Kidney capillary endothelial cell (primary cell): Measurements from ENCODE around the gene SEC22A.
"Not testable (repeated sequence)": the region's sequence is repeated elsewhere in the genome, so short reads cannot be mapped to it uniquely, and the experiment has no call there.

Experiments used
- DNase-seq: peaks from one replicate; pipeline ENCODE4 v3.0.0-alpha.2; 2018; ENCODE audit warnings: low spot score

The SEC22A gene

DNA sequence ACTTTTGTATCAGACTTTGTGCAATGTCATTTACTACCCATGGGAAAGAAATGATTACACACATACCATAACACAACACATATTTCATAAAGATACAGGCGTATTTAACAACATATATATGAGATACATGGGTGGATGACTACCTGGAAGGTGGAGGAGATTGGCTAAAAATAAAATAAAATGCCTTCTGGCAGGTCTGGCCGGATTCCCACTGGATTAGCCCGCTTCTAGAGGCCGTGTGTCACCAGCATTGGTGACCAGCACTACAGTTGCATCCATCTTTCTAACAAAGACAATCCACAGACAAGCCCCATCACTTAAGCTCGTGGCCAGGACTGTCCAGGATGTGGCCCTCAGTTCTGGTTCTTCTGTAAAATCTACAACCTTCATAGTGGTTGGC is 21.0 kb upstream of the SEC22A start:
- DNase-seq, result no peak

DNA sequence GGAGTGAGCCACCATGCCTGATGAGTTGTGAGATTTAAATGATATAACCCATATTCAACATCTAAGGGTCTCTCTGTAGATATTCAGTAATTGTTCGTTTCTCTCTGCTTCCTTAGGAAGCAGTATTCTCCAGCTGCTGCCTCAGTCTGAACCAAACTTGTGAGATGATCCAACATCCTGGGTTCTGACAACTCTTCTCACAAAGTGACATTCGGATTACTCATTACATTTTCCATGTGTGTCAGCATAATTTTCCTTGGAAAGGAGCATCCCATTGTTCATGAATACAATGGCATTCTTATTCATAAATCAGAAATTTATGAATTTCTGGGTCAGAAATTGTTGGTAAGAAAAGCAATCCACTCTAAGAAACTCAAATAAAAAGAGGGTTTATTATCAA is 15.0 kb upstream of the SEC22A start:
- DNase-seq, result peak; percentile 94

DNA sequence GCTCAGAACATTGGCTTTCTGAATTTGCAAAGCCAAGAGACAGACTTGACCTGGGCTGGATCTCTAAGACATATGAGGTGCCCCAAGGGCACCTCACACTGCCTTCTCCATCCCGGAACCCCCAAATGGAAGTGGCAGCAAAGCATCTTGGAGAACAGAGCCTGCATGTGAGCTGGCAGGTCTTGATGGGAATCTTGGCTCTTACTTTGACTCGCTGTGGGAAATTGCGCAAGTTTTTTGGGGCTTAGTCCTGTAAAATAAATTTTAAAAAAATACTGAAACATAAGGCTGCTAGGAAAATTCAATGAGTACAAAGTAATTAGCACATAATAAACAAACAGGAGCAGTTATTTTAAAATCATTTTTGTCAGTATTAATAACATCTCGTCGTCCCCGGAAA is 13.7 kb upstream of the SEC22A start:
- no peak for DNase-seq

DNA sequence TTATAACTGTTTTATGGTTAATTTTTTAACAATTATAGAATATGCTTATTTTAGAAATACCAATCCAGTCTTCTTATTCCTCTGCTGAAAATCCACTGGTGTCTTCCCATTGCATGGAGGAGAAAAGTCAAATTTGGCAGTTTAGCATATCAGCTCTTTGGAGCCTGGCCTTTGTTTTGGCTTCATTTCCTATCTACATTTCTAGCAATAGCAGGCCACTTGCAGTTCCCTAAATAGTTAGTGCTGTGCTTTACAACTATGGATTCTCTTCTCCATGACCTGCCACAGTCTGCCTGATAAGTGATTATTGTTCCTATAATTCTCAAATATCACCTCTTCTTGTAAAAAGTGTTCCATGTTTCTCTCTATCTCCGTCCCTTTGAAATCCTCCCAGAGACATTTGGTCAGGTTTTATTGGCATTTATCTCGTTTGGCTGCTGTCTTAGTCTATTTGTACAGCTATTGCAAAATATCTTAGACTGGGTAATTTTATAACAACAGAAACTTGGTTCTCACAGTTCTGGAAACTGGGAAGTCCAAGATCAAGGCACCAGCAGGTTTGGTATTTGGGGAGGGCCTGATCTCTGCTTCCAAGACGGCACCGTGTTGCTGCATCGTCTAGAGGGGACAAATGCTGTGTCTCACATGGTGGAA is 8.2 kb upstream of the SEC22A start:
- no peak for DNase-seq

DNA sequence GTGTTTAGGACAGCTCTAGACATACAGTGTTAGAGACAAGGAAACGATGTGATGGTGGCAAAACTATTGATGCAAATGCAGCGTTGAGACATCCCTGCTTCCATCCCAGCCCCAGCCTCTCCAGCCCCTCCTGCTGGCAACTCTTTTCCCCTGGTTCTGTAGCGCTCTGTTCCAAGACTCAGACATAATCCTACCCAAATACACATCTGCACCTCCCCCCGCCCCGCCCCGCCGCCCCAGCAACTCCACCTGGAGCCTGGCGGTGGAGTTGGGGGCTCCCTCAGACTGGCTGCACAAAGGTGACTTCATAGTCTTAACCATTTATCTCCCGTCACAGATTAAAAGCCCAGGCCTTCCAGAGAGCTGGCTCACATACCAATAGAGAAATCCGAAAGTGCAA is 7.2 kb upstream of the SEC22A start:
- DNase-seq, result no peak

DNA sequence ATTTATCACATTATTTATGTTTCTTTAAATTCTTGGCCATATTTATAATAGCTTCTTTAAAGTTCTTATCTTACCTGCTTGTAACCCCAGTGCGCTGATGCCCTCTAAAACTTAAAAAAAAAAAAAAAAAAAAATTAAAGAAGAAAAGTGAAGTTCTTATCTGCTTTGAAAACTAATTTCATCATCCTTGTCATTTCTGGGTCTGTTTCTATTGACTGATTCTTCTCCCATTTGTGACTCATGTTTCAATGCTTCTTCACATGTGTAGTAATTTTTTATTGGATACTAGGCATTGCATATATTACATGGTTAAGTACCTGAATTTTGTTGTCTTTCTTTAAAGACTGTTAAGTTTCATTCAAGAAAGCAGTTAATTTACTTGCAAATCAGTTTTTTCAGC is 3.4 kb upstream of the SEC22A start:
- no peak for DNase-seq

DNA sequence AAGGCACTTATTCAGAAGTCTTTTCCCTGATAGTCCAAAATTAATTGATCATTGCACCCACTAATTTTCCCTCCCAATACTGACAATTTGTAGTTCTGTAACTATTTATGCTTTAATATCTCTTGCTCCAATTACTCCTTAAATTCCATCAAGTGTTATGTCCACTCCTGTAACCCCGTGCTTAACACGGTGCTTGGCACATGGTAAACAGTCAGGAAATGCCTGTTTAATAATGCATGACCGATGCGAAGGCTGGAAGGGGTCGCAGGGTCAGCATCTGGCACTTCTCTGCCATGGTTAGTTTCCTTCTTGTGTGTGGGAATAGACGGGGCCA is 553 bp upstream of the SEC22A start:
- no peak for DNase-seq

DNA sequence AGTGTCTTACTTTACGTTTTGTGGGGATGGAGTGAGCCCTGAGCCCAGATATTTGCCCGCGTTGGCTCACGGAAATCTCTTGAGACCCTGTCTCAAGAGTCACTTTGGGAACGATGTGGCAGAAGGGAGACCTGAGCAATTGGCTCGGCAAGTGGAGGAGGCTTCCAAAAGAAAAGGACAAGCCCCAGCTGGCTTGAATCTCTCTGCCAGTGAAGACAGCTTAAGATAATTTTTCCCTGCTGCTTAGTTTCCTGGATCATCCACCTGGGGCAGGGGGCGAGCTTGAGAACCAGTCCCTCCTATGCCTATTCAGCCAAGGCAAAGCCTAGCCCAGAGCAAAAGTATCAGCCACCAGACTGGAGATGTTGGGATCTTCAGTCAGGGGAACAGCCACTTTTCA is 708 bp downstream of the SEC22A start:
- DNase-seq, result no peak

DNA sequence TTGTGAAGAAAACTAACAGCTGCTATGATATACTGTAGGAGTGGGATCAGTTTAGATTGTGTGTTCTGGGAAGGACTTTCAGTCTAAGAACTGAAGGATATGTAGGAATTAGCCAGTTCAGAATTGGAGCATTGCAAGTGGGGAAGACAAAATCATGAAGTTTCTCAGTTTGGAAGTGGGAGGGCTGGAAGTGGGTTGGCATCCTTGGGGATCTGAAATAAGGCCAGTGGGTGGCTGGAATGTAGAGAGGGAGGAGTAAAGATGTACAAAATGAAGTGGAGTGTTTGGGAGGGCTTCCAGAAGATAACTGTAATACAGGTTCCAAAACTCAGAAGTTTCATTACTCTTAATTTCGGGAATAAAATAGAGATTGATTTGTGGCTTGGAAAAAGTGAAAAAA is 17.2 kb downstream of the SEC22A start:
- DNase-seq, result no peak

DNA sequence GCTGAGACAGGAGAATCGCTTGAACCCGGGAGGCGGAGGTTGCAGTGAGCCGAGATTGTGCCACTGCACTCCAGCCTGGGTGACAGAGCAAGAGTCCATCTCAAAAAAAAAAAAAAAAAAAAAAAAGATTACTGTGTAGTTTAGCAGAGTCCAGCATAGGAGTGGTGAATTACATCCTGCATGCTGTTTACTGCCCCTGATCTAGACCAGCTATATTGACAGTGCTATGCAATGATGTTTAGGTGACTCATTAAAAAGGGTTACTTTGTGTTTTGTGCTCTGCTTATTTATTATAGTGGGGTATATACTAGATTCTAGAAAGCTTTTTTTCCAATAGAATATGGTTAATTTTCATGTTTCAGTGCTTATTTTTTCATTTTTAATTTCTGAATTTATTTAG is 19.6 kb downstream of the SEC22A start:
- not testable (repeated sequence) for DNase-seq

DNA sequence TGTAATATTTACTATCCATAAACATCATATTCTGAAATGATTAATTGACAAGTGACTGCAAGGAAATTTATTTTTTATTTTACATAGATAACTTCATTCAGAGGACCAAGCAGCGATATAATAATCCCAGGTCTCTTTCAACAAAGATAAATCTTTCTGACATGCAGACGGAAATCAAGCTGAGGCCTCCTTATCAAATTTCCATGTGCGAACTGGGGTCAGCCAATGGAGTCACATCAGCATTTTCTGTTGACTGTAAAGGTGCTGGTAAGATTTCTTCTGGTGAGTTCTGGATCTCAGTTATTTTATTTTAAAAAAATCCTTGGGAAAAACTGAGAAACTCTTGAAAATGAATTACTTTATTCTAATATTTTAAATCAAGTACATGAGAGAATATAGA is 23.3 kb downstream of the SEC22A start:
- DNase-seq, result no peak

DNA sequence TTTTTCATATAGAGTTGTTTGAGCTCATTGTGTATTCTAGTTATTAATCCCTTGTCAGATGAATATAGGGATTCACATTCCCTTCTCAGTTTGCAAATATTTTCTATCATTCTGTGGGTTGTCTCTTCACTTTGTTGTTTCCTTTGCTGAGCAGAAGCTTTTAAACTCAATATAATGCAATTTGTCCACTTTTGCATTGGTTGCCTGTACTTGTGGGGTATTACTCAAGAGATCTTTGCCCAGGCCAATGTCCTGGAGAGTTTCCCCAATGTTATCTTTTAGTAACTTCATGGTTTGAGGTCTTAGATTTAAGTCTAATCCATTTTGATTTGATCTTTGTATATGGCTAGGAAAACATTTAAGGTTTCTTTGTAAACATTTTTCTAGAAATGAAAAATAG is 24.8 kb downstream of the SEC22A start:
- no peak for DNase-seq

DNA sequence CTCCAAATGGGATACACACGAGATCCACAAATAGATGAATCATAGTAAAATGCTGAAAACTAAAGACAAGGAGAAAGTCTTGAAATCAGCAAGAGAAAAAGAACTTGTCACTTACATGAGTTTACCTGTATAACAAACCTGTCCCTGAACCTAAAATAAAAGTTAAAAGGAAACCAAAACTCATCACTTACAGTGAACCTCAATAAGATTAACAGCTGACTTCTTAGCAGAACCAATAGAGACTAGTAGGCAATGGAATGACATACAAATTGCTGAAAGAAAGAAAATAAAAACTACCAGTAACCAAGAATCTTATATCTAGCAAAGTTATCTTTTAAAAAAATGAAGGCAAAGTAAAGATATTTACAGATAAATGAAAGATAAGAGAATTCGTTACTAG is 27.4 kb downstream of the SEC22A start:
- peak; percentile 1 for DNase-seq

DNA sequence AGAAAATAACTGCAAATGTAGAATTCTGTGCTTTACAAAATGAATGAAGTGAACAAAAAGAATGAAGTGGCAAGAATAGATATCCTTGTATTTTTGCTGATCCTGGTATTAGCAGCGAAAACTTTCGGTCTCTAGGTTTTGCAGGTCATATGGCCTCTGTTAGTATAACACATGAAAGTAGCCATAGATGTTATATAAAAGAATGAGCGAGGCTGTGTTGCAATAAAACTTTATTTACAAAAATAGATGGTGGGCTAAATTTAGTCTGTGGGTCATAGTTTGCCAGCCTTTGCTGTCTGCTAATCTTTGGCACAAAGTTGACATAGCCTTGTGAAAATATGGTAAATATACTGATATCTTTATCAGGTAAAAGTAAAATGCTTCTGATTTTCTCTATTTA is 35.2 kb downstream of the SEC22A start:
- DNase-seq, result no peak

DNA sequence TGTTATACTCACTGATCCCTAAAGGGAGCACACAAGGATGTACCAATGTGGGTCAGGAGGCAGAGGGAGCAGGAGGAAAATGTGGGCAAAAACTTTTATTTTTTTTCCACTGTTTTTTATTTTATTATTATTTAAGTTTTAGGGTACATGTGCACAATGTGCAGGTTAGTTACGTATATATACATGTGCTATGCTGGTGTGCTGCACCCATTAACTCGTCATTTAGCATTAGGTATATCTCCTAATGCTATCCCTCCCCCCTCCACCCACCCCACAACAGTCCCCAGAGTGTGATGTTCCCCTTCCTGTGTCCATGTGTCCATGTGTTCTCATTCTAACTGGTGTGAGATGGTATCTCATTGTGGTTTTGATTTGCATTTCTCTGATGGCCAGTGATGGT is 37.4 kb downstream of the SEC22A start:
- not testable (repeated sequence) for DNase-seq

DNA sequence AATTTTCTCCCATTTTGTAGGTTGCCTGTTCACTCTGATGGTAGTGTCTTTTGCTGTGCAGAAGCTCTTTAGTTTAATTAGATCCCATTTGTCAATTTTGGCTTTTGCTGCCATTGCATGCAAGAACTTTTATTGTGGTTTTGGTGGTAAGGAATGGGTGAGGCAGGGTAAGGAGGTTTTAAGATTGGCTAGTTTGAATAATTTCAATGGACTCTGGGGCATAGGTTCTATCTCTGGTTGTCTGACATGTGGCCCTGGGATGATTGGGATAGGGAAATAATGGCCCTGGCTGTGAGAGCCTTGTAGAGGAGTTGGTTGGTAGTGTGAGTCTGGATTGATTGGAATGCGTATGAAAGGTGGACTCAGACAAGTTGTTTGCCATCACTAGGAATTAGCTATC is 38.0 kb downstream of the SEC22A start:
- no peak for DNase-seq

DNA sequence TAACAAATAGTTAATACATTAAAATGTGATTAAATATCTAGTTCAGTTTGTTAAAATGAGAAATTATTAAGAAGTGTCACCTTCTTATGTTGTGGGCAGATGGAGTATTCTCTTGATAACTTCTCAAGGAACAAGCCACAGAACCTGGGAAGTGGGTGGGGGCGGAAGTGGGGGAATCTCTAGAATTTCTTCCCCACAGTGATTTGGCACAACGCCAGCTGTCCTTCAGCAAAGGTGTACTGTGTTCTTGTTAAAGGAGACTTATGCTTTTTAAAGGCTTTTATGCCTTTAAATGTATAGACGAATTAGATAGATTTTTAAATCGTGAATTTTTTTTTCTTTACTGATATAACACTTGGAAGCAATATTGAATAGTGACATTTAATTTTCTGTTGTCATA is 42.4 kb downstream of the SEC22A start:
- no peak for DNase-seq

DNA sequence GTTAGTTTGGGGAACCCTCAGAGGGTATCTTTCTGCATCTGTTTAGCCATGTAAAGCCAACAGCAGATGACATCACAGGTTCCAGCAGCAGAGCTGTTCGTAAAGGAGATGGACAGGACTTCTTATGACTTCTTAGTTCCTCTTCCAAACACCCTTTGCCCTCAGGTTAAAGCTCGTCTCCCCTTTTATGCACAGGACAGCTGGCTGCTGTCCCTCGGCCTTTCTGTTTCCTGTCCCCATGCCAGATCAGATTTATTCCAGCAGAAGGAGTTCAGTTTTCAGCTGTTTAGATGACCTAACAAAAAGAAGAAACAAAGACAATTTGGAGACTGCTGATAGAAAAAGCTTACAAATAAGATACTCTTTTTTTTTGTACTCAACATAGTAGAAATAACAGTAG is 45.1 kb downstream of the SEC22A start:
- DNase-seq, result no peak

DNA sequence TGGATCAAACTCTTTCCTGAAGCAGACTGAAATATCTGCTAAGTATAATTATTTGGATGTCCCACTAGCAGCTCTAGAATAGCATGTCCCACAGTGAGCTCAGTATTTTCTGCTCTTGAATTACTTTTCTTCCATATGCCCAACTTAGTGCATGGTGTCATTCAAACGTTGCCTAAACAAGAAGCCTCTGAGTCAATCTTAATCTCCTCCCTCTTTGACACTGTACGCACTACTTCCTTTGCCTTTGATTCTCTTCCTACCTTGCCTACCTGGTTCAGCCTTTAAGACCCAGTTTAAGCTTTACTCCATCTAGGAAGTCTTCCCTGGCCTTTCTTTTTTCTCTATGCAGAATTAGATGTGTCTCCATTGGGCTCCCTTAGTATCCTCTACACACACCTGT is 54.5 kb downstream of the SEC22A start:
- DNase-seq, result no peak

DNA sequence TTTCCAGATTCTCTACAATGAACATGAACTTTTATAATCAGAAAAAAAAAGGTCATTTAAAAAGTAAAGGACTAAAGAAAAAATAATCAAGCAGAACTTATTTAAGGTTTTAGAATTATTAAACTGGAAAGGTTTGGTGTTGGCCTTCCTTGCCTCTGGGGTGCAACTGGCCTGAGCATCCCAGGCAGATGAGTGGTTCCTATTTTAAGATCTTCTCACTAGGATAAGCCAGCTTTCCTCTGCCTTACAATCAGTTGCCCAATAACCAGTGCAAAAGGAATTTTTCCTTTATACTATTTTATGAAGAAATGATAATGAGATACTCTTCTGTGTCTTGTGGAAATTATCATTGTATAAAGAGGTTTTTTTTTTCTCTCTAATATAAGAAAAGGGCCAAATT is 56.6 kb downstream of the SEC22A start:
- no peak for DNase-seq

DNA sequence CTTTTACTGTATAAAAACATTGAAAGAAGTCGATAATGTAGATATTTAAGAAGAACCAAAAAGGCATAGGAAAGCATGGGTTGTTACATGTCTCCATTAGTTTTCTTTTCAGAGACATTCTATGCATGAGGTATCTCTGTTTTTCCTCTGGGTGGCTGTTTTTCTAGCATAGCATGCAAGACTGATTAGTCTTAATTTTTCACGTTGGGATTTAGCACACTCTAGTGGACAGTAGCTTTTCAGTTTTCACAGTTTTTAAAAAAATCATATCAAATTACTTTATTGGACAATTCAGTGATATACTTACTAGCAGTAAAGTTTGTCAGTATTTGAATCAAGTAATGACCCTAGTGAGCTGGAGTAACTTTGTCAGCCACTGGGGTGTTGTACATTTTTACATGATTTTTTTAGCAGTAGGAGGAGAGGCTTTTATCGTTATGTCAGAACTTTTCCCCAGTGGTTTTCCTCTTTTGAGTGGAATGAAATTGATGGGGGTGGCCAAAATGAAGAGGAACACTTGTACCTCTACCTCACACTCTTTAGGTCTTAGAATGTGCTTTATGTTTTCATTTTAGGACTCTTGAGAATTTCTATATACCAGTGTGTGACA is 57.2 kb downstream of the SEC22A start:
- DNase-seq, result peak; percentile 56

DNA sequence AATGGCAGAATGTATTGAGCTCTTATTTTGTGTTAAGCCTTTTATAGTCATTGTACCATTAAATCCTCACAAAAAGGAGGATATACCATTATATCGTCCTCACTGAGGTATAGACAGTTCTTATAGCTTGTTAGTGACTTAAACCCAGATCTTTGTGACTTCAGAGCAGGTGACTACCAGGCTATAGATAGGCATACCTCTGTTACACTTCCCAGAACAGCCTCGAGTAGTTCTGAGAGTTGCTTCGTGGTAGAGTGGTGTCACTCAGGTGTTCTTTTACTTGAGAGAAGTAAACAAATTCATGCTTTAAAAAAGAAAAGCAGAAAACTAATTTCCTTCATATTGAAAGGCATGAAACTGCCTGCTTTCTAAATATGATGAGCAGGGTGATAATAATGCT is 59.9 kb downstream of the SEC22A start:
- no peak for DNase-seq

DNA sequence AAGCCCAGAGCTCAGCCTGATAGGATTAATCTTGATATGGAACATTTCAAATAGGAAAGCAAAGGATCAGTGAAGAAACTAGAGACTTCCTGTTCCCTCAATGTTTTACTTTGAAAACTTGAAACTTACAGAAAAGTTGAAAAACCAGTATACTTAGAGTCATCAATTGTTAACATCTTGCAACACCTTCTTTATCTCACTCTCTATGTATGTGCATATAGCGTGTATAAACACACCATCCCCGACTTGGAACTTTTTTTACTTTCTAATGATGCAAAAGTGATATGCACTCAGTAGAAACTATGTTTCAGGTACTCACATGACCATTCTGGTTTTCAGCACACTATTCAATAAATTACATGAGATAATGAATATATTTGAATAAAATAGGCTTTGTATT is 60.5 kb downstream of the SEC22A start:
- DNase-seq, result no peak

DNA sequence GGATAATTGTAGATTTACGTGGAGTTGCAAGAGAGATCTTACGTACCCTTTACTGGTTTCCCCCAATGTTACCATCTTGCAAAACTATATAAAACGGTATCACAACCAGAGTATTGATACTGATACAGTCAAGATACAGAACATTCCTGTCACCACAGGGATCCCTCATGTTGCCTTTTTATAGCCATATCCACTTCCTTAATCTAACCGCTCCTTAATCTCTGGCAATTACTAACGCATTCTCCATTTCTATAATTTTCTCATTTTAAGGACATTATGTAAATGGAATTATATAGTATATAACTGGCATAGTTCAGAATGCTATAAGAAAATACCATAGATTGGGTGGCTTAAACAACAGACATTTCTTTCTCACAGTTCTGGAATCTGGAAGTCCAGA is 61.1 kb downstream of the SEC22A start:
- no peak for DNase-seq

DNA sequence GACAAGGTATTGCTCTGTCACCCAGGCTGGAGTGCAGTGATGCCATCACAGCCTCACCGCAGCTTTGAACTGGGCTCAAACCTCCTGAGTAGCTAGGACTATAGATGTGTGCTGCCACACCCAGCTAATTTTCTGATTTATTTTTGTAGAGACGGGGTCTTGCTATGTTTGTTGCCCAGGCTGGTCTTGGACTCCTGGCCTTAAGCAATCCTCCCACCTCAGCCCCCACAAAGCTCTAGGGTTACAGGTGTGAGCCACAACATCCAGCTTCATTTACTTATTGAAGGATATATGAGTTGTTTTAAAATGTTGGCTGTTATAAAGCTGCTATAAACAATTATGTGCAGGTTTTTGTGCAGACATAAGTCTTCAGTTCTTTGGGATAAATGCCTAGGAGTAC is 62.2 kb downstream of the SEC22A start:
- DNase-seq, result no peak
